Stimulated activated CD8-positive, alpha-beta memory T cell treated with anti-CD3 and anti-CD28 coated beads, Interleukin-4, amount 100 ng/mL, for 1 hour (primary cell): ENCODE measurements around the gene CACNA1H.
"Not testable (repeated sequence)": the region's sequence is repeated elsewhere in the genome, so short reads cannot be mapped to it uniquely, and the experiment has no call there.

Experiments used
- DNase-seq, 2 donors: peaks; one replicate each; pipeline ENCODE4 v3.0.0-alpha.2; 2020; ENCODE audit warnings: low read depth in 2 of 2, low spot score in 1 of 2

CACNA1H gene

GRCh38 chr16:1247903-1248537, 95.1 kb downstream of the CACNA1H start:
- not testable (repeated sequence) for DNase-seq

GRCh38 chr16:1249031-1249755, 96.3 kb downstream of the CACNA1H start:
- not testable (repeated sequence) for DNase-seq

GRCh38 chr16:1253701-1254364, 100.9 kb downstream of the CACNA1H start:
- not testable (repeated sequence) for DNase-seq

- not testable (repeated sequence) for DNase-seq
Observed at GRCh38 chr16:1254821-1255220, 101.9 kb downstream of the CACNA1H start.

- not testable (repeated sequence) for DNase-seq
Observed at GRCh38 chr16:1255276-1256122, 102.6 kb downstream of the CACNA1H start, which contains the start of gene TPSD1. TPSD1 (plus strand) TSS chr16:1256069; CDS start chr16:1256281, 212 bp downstream.

GRCh38 chr16:1256296-1256873, 103.5 kb downstream of the CACNA1H start:
- not testable (repeated sequence) for DNase-seq

- DNase-seq = no peak
Observed at GRCh38 chr16:1256874-1257322, 104.0 kb downstream of the CACNA1H start.

GRCh38 chr16:1257561-1258224, 104.8 kb downstream of the CACNA1H start:
- DNase-seq = no peak

GRCh38 chr16:1258225-1258600, 105.3 kb downstream of the CACNA1H start:
- no peak for DNase-seq

- DNase-seq = no peak
Observed at GRCh38 chr16:1258906-1259759, 106.2 kb downstream of the CACNA1H start.

GRCh38 chr16:1259760-1260068, 106.8 kb downstream of the CACNA1H start:
- DNase-seq = no peak

GRCh38 chr16:1260101-1260680, 107.3 kb downstream of the CACNA1H start:
- no peak for DNase-seq

- DNase-seq = no peak
Observed at GRCh38 chr16:1261131-1261892, 108.4 kb downstream of the CACNA1H start.

GRCh38 chr16:1262210-1262845, 109.4 kb downstream of the CACNA1H start:
- DNase-seq = no peak

- no peak for DNase-seq
Observed at GRCh38 chr16:1262846-1263221, 109.9 kb downstream of the CACNA1H start.

GRCh38 chr16:1263591-1264344, 110.9 kb downstream of the CACNA1H start:
- DNase-seq = no peak
